Trophoblast cell (in vitro differentiated cells and primary cell): ENCODE results near the gene PTGIR.
"Not testable (repeated sequence)": the region's sequence is repeated elsewhere in the genome, so short reads cannot be mapped to it uniquely, and the experiment has no call there.

Experiments
- DNase-seq, 2 donors: peaks; one replicate each; pipeline ENCODE4 v3.0.0-alpha.2; 2016
- H2AFZ ChIP-seq: 2 replicates; pipeline ENCODE4 v1.6.1; 2013; ENCODE audit warnings: low read length, moderate library complexity, mild to moderate bottlenecking; ENCODE audit not compliant: insufficient read depth, poor library complexity
- H2AK5ac ChIP-seq: 2 replicates; pipeline ENCODE4 v1.6.1; 2013; ENCODE audit warnings: mild to moderate bottlenecking, low read length
- H2BK120ac ChIP-seq: 2 replicates; pipeline ENCODE4 v1.6.1; 2013; ENCODE audit warnings: low read length, mild to moderate bottlenecking, moderate library complexity; ENCODE audit not compliant: insufficient read depth, poor library complexity
- H2BK12ac ChIP-seq: 2 replicates; pipeline ENCODE4 v1.6.1; 2013; ENCODE audit warnings: mild to moderate bottlenecking, low read length, moderate library complexity
- H2BK5ac ChIP-seq: 2 replicates; pipeline ENCODE4 v1.6.1; 2013; ENCODE audit warnings: low read length, low read depth, moderate library complexity, mild to moderate bottlenecking; ENCODE audit not compliant: poor library complexity
- H3K14ac ChIP-seq: 2 replicates; pipeline ENCODE4 v1.6.1; 2013; ENCODE audit warnings: mild to moderate bottlenecking, low read length
- H3K18ac ChIP-seq: 2 replicates; pipeline ENCODE4 v1.6.1; 2013; ENCODE audit warnings: mild to moderate bottlenecking, low read length
- H3K23ac ChIP-seq: 2 replicates; pipeline ENCODE4 v1.6.1; 2013; ENCODE audit warnings: low read length
- H3K27ac ChIP-seq: 2 replicates; pipeline ENCODE4 v1.5.1; 2013; ENCODE audit warnings: low read depth, mild to moderate bottlenecking, inconsistent platforms, low read length, moderate library complexity
- H3K27me3 ChIP-seq: 2 replicates; pipeline ENCODE4 v1.6.1; 2013; ENCODE audit warnings: inconsistent platforms, mild to moderate bottlenecking, low read length, moderate library complexity; ENCODE audit not compliant: insufficient read depth
- H3K36me3 ChIP-seq, 2 experiments: 1 replicate in 1 of 2; 2 replicates in 1 of 2; pipeline ENCODE4 v1.6.1; 2013; ENCODE audit warnings: low read length in 2 of 2, mild to moderate bottlenecking in 2 of 2, moderate library complexity in 1 of 2; ENCODE audit not compliant: insufficient read depth in 2 of 2, control insufficient read depth in 1 of 2
- H3K4ac ChIP-seq: 2 replicates; pipeline ENCODE4 v1.6.1; 2013; ENCODE audit warnings: low read depth, mild to moderate bottlenecking, low read length, moderate library complexity
- H3K4me1 ChIP-seq, 2 experiments: 1 replicate in 1 of 2; 2 replicates in 1 of 2; pipeline ENCODE4 v1.6.1; 2013; ENCODE audit warnings: low read length in 2 of 2, mild to moderate bottlenecking in 2 of 2, moderate library complexity in 1 of 2; ENCODE audit not compliant: insufficient read depth in 2 of 2, control insufficient read depth in 1 of 2
- H3K4me2 ChIP-seq: 2 replicates; pipeline ENCODE4 v1.6.1; 2013; ENCODE audit warnings: inconsistent platforms, mild to moderate bottlenecking, low read length, moderate library complexity
- H3K4me3 ChIP-seq: 2 replicates; pipeline ENCODE4 v1.5.1; 2013; ENCODE audit warnings: mild to moderate bottlenecking, low read depth, low read length, inconsistent platforms
- H3K79me1 ChIP-seq: one replicate; pipeline ENCODE4 v1.6.1; 2013; ENCODE audit warnings: low read length
- H3K79me2 ChIP-seq: 2 replicates; pipeline ENCODE4 v1.6.1; 2013; ENCODE audit warnings: low read length, mild to moderate bottlenecking; ENCODE audit not compliant: control insufficient read depth, insufficient read depth, poor library complexity
- H3K9ac ChIP-seq: 2 replicates; pipeline ENCODE4 v1.6.1; 2013; ENCODE audit warnings: mild to moderate bottlenecking, low read length
- H3K9me3 ChIP-seq: 2 replicates; pipeline ENCODE4 v1.6.1; 2013; ENCODE audit warnings: low read depth, mild to moderate bottlenecking, control low read depth, inconsistent platforms, low read length; ENCODE audit not compliant: insufficient read depth
- H4K12ac ChIP-seq: 2 replicates; pipeline ENCODE4 v1.6.1; 2013; ENCODE audit warnings: low read depth, mild to moderate bottlenecking, low read length, moderate library complexity
- H4K8ac ChIP-seq: 2 replicates; pipeline ENCODE4 v1.6.1; 2013; ENCODE audit warnings: low read depth, mild to moderate bottlenecking, low read length, moderate library complexity
- H4K91ac ChIP-seq: one replicate; pipeline ENCODE4 v1.6.1; 2013; ENCODE audit warnings: low read depth, mild to moderate bottlenecking, low read length, moderate library complexity
- WGBS: extraction: QIAGEN DNeasy Blood & Tissue Kit; methylation state at CpG from one replicate; pipeline ENCODE4 v1.1.7; 2013; ENCODE audit warnings: missing lambda C conversion rate; ENCODE audit not compliant: insufficient read length, insufficient coverage; ENCODE audit errors: extremely low coverage; 5-methylcytosine and 5-hydroxymethylcytosine counted together

Gene PTGIR

DNA sequence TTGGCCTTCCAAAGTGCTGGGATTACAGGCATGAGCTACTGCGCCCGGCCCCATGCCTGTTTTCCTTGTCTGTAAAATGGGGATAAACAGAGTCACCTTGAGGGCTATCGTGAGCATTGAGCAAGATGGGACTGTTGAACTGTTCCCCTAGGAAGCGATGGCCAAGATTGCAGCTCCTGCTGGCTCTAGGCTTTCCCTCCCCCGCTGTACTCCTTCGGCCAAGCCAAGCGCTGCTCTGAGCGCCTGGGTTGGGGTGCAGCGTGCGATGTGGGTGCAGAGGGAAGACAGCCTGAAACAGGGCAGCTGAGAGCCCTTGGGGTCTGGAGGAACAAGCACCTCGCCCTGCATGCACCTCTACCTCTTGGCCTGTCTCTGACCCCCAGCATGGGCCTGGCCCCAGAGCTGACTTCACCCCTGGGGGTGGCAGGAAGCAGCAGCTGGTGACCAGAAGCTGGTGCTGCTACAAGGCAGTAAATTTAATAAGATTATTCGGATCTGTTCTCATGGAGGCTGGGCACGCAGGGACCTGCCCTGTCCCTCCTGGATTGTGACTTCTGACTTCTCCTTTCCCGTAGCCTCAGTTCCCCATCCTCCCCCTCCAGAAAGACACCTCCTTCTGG lies 5.8 kb upstream of the PTGIR start:
- Histone ChIP-seq H3K9ac (no peak overlapping the region), H4K8ac (no peak overlapping the region), H4K12ac (peak overlapping the region; percentile 31), H3K4me3 (no peak overlapping the region), H3K27me3 (peaks cover 9% of the 10 kb centered on the region), H4K91ac (no peak overlapping the region), H3K9me3 (no peaks in the 10 kb centered on the region), H3K27ac (no peak overlapping the region), H2AFZ (no peak overlapping the region), H2AK5ac (no peak overlapping the region), H3K18ac (no peak overlapping the region), H3K36me3 (no peaks in the 10 kb centered on the region), H3K4me1 (peaks cover 17 to 19% of the 10 kb centered on the region in 2 experiments), H3K79me1 (no peaks in the 10 kb centered on the region), H3K79me2 (no peaks in the 10 kb centered on the region), H3K14ac (no peak overlapping the region), H3K4me2 (no peak overlapping the region), H3K4ac (no peak overlapping the region), H2BK5ac (no peak overlapping the region), H2BK12ac (no peak overlapping the region), H2BK120ac (no peak overlapping the region), H3K23ac (no peak overlapping the region)
- WGBS = no CpG with 5 or more reads among the region's 14 CpGs
- no peak for DNase-seq

DNA sequence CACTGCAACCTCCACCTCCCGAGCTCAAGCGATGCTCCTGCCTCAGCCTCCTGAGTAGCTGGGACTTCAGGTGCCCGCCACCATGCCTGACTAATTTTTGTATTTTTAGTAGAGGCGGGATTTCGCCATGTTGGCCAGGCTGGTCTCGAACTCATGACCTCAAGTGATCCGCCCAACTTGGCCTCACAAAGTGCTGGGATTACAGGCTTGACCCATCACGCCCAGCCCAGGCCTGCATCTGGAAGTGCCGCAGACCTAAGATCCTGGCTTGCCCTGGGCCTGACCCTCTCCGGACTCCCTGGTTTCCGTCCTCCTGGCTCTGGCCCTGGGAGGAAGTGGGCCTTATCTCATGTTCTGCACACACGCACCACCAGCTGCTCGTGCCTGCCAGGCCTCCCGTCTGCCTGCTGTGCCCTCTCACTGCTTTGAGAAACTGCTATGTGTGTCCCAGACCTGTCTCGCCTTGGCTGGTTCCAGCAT lies 4.7 kb upstream of the PTGIR start:
- Histone ChIP-seq H3K4me1 (peaks cover 17 to 23% of the 10 kb centered on the region in 2 experiments), H4K8ac (no peak overlapping the region), H2BK120ac (no peak overlapping the region), H3K79me1 (no peaks in the 10 kb centered on the region), H3K27ac (no peak overlapping the region), H2BK12ac (no peak overlapping the region), H3K9me3 (no peaks in the 10 kb centered on the region), H2AK5ac (no peak overlapping the region), H3K4me3 (no peak overlapping the region), H3K9ac (no peak overlapping the region), H3K27me3 (peaks cover 2% of the 10 kb centered on the region), H3K18ac (no peak overlapping the region), H3K36me3 (no peaks in the 10 kb centered on the region), H3K23ac (no peak overlapping the region), H3K4me2 (no peak overlapping the region), H4K91ac (no peak overlapping the region), H3K4ac (no peak overlapping the region), H3K14ac (no peak overlapping the region), H4K12ac (no peak overlapping the region), H3K79me2 (no peaks in the 10 kb centered on the region), H2BK5ac (no peak overlapping the region), H2AFZ (no peak overlapping the region)
- DNase-seq = no peak
- no CpG with 5 or more reads among the region's 15 CpGs for WGBS

DNA sequence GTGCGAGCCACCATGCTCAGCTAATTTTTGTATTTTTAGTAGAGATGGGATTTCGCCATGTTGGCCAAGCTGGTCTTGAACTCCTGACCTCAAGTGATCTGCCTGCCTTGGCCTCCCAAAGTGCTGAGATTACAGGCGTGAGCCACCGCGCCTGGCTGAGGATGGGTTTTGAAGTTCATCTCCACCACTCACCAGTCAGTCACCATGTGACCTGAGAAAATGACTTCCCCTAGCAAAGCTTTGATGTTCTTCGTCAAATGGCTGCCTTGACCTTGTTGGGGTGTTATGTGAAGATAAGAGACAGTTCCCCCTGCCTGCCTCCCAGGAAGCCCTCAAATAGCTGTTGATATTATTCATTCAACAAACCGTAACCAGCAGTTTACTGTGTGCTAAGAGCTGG lies 4.1 kb upstream of the PTGIR start:
- H4K91ac ChIP-seq, H3K4ac ChIP-seq, H3K23ac ChIP-seq, H2BK12ac ChIP-seq, H3K27me3 ChIP-seq, H3K27ac ChIP-seq, H3K36me3 ChIP-seq, H3K4me3 ChIP-seq, H2AFZ ChIP-seq, H3K4me2 ChIP-seq, H3K14ac ChIP-seq, H3K9ac ChIP-seq, H3K18ac ChIP-seq, H2AK5ac ChIP-seq, H4K12ac ChIP-seq, H3K9me3 ChIP-seq, H4K8ac ChIP-seq, H2BK120ac ChIP-seq, DNase-seq, H2BK5ac ChIP-seq, H3K79me1 ChIP-seq, H3K79me2 ChIP-seq: not testable (repeated sequence)
- H3K4me1 ChIP-seq = peaks cover 17 to 22% of the 10 kb centered on the region in 2 experiments
- no CpG with 5 or more reads among the region's 7 CpGs for WGBS

DNA sequence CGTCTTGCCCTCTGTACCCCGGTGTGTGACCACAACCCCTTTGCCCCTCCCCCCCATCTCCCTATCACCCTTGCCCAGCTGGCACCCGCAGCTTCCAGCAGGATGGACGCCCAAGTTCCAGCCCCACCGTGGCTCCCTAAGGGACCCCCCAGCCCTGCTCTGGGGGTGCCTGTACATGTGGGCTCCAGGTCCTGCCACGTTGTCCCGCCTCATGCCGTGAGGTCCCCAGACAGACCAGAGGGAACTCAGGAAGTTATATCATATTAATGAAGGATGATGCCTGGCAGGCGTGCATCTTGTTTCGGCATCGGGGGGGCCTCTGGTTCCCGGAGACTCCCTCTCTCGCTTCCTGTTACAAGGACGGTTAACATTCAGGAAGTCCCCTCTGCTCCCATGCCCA lies 1.6 kb upstream of the PTGIR start:
- H3K36me3 ChIP-seq = no peaks in the 10 kb centered on the region
- H2BK12ac ChIP-seq = no peak overlapping the region
- H2AK5ac ChIP-seq = peak overlapping the region; percentile 48
- no peak overlapping the region for H2AFZ ChIP-seq
- H3K9me3 ChIP-seq = no peaks in the 10 kb centered on the region
- no peak overlapping the region for H2BK5ac ChIP-seq
- no peak overlapping the region for H4K8ac ChIP-seq
- peak overlapping the region; percentile 7 for H4K91ac ChIP-seq
- H4K12ac ChIP-seq = no peak overlapping the region
- no peaks in the 10 kb centered on the region for H3K79me2 ChIP-seq
- WGBS = no CpG with 5 or more reads among the region's 14 CpGs
- H3K27ac ChIP-seq = no peak overlapping the region
- H3K18ac ChIP-seq = no peak overlapping the region
- peaks cover under 1% of the 10 kb centered on the region for H3K79me1 ChIP-seq
- DNase-seq = no peak
- H3K9ac ChIP-seq = no peak overlapping the region
- H3K14ac ChIP-seq = no peak overlapping the region
- no peak overlapping the region for H2BK120ac ChIP-seq
- H3K4me2 ChIP-seq = no peak overlapping the region
- H3K4me1 ChIP-seq = peaks cover 16 to 20% of the 10 kb centered on the region in 2 experiments
- H3K23ac ChIP-seq = no peak overlapping the region
- no peak overlapping the region for H3K4ac ChIP-seq
- no peaks in the 10 kb centered on the region for H3K27me3 ChIP-seq
- H3K4me3 ChIP-seq = no peak overlapping the region
